ENCODE results near the gene RPS8. TPM values are rescaled to one million over a fixed set of nuclear protein-coding genes. Genes with fewer than 3 reads are reported as not detected.

Gene RPS8
- 1,812 and 2,006 TPM in 2 replicates for total RNA-seq

GRCh38 chr1:44775078-44775929 is at the start of gene RPS8:
RPS8 (plus strand) TSS chr1:44775540; CDS start chr1:44775597, 57 bp downstream.

GRCh38 chr1:44730741-44731512 is 44.4 kb upstream of the RPS8 start, which contains the start of gene RNU5D-1:
RNU5D-1 (minus strand) TSS chr1:44731170.

GRCh38 chr1:44739307-44740178 is 35.8 kb upstream of the RPS8 start, which contains the start of gene KIF2C:
KIF2C (plus strand) TSS chr1:44739837; CDS start chr1:44739933, 96 bp downstream.

GRCh38 chr1:44788120-44788860 is 12.9 kb downstream of the RPS8 start, which contains the start of gene BEST4:
BEST4 (minus strand) TSS chr1:44788170; CDS start chr1:44787705, 465 bp downstream.

DNA sequence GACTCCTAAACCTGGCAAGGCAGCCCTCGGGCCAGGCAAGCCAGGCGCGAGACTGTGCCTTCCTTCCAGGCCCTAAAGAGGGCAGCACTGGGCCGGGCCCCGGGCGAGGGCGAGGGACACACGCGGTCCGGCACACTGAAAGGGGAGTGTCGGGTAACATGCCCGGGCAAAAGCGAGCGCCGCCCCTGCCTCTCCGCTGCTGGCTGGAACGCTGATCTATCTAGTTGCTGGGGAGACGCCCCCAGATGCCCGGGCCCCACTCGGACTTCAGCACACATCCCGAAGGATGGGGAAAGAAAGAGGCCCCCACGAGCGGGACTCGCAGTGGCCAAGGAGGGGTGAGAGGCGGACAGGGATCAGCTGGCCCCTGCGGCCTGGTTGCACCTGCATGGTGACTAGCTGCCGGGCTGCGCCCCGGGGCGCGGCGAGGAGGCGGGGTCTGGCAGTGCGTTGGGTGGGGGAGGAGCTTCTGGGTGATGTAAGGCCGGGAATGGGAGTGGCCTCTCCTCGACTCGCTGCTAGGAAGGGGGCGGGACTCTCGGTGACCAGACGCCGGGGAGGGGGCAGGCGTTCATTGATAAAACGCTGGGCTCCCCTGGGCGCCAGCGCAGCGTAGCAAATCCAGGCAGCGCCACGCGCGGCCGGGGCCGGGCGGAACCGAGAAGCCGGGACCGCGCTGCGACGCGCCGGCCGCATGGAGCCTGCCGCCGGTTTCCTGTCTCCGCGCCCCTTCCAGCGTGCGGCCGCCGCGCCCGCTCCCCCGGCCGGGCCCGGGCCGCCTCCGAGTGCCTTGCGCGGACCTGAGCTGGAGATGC is 24.6 kb downstream of the RPS8 start, which contains the start of gene PLK3:
Gene PLK3 (plus strand): TSS at position 608 of the 815 bp plus-strand sequence. CDS start 87 bp downstream, at position 695.

DNA sequence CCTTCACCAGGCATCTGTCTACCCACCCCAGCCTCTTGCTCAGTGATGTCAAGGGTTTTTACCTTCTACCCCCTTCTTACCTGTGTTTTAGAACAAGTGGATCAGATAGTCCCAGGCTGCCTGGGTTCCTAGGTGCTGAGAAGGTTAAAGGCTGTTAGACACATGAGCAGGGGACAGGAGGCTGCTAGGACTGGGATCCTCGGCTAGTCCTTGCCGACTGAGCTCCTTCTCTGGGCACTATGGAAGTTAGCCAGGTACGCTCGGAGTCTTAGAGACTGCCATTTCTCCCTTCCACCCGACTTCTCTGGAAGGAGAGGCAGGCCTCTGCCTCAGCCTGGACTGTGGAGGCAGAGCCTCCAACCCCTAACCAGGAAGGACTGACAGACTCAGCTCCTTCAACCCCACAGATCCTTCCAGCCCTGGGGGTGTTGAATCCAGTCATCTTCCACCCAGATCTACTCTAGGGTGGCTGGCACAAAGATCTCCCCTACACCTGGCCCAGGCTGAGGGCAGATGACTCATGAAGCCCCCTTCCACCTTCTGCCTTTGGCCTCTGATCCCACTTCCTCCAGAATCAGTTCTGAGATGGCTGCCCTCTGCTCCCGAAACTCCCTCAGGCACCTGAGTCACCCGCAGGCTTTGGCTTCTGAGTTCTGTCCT is 31.5 kb downstream of the RPS8 start, which contains the start of gene DYNLT4:
Gene DYNLT4 (minus strand): TSS at position 648 of the 660 bp plus-strand sequence. CDS start 683 bp downstream, outside the sequence.

DNA sequence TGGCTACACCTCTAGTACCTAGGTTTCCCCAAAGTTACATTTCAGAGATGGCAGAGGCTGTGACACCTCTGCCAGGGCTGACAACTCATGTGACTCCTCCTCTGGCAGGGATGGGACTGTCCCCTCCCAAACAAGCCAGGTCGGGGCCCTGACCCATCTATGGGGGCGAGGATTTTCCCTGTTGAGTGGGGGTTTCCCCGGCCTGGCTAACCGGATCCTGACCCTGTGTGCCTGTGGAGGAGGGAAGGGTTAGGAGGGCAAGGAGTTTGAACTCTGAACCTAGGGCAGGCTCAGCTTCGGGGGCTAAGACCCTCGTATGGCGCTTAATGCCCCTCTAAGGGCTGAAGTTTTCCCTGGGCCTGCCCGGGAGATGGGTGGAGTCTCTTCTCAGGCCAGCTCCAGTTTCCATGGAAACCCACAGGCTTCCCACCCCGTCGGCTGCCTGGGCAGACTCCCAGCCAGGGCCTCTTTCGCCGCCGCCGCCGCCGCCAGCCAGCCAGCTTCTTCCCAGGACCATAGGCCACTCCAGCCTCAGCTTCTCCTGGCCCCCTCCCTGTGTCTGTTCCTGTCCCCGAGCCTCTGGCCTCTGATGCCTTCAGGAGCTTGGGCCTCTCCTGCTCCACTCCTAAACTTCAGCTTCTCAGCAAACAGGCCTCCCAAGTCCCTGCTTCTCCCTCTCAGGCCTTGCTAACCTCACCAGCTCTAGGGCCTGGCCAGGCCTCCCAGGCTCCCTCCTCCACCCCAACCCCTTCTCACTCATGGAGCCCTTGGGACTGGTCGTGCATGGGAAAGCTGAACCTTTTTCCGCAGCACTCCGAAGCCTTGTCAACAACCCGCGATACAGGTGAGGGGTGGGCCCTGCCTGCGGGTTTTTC is 33.0 kb downstream of the RPS8 start, which contains the start of gene BTBD19:
Gene BTBD19 (plus strand): TSS at position 461 of the 875 bp plus-strand sequence. CDS start 298 bp downstream, at position 759.

Other genes with a start within 250 kb of the RPS8 start
- 9.1 and 9.3 TPM in 2 replicates for gene TMEM53, start 101.1 kb upstream of the RPS8 start, total RNA-seq
- 0.11 and 0.87 TPM in 2 replicates for gene ARMH1, start 100.8 kb upstream of the RPS8 start, total RNA-seq
- gene RNU5D-1, start 44.4 kb upstream of the RPS8 start, total RNA-seq = not detected in 2 replicates
- 21.6 and 87.8 TPM in 2 replicates for gene KIF2C, start 35.7 kb upstream of the RPS8 start, total RNA-seq
- 0.11 TPM in 1 of 2 replicates, not detected in the other for gene BEST4, start 12.6 kb downstream of the RPS8 start, total RNA-seq
- gene PLK3, start 24.8 kb downstream of the RPS8 start, total RNA-seq = 39.4 and 43.7 TPM in 2 replicates
- not detected in 2 replicates for gene DYNLT4, start 31.8 kb downstream of the RPS8 start, total RNA-seq
- gene BTBD19, start 33.0 kb downstream of the RPS8 start, total RNA-seq = 5.4 and 12.0 TPM in 2 replicates
- gene PTCH2, start 67.7 kb downstream of the RPS8 start, total RNA-seq = 0.12 and 0.22 TPM in 2 replicates
- gene EIF2B3, start 211.1 kb downstream of the RPS8 start, total RNA-seq = 48.0 and 73.4 TPM in 2 replicates
- gene HECTD3, start 235.8 kb downstream of the RPS8 start, total RNA-seq = 21.0 and 21.5 TPM in 2 replicates
- 133 and 181 TPM in 2 replicates for gene UROD, start 236.7 kb downstream of the RPS8 start, total RNA-seq